Epithelial cell of proximal tubule (primary cell): Measurements from ENCODE around the gene MAGEE1. TPM values are rescaled to one million over a fixed set of nuclear protein-coding genes. Genes with fewer than 3 reads are reported as not detected.
A peak's percentile ranks its signal among the peaks of the same experiment; 100 is the strongest.

Experiments used
- DNase-seq: peaks from one replicate; pipeline ENCODE4 v3.0.0-alpha.2; 2011; ENCODE audit warnings: low read depth
- H3K4me3 ChIP-seq: 2 replicates; pipeline ENCODE4 v1.5.1; 2011; ENCODE audit warnings: low read depth, mild to moderate bottlenecking, low read length
- CTCF ChIP-seq: conservative IDR thresholded peaks from 2 replicates; pipeline ENCODE4 v1.5.1; 2012; ENCODE audit warnings: low read depth, mild to moderate bottlenecking, low read length
- total RNA-seq: library from RNA; depleted of rRNA; stranded (reverse); fragments of >200 nt; gene quantifications from 2 replicates; pipeline ENCODE4 v1.2.3, GENCODE V29; 2015

MAGEE1 gene
- total RNA-seq = 0.65 and 1.7 TPM in 2 replicates

- no peak for TF ChIP-seq CTCF
- DNase-seq = no peak
- H3K4me3 ChIP-seq = peak within 1 kb of the TSS; percentile 67
Observed at GRCh38 chrX:76427560-76428242, at the start of gene MAGEE1. MAGEE1 (plus strand) TSS chrX:76427710; CDS start chrX:76427931, 221 bp downstream.

- H3K4me3 ChIP-seq = no peak overlapping the region
- no peak for DNase-seq
- TF ChIP-seq CTCF = no peak
Observed at GRCh38 chrX:76398970-76399369, 28.5 kb upstream of the MAGEE1 start.

GRCh38 chrX:76407795-76408194 lies 19.7 kb upstream of the MAGEE1 start:
- no peak for TF ChIP-seq CTCF
- H3K4me3 ChIP-seq = no peak overlapping the region
- no peak for DNase-seq

GRCh38 chrX:76420237-76420636 lies 7.3 kb upstream of the MAGEE1 start:
- no peak for DNase-seq
- TF ChIP-seq CTCF = peak; percentile 4
- H3K4me3 ChIP-seq = no peak overlapping the region

- TF ChIP-seq CTCF = no peak
- no peak for DNase-seq
- H3K4me3 ChIP-seq = peak overlapping the region; percentile 67
Observed at GRCh38 chrX:76428243-76429130, 977 bp downstream of the MAGEE1 start.

- no peak for TF ChIP-seq CTCF
Observed at GRCh38 chrX:76433219-76433618, 5.7 kb downstream of the MAGEE1 start.

More at GRCh38 chrX:76433219-76433618, 5.7 kb downstream of the MAGEE1 start:
- H3K4me3 ChIP-seq = no peak overlapping the region
- DNase-seq = no peak
